ENCODE data around the gene ITGA1. TPM values are rescaled to one million over a fixed set of nuclear protein-coding genes. Genes with fewer than 3 reads are reported as not detected.

Gene ITGA1
- total and polyA plus RNA-seq, 2 of the 8 experiments (the other 6 are each of a cell fraction or from before 2014, with no cell fraction given) = 2.3 to 9.0 TPM

DNA sequence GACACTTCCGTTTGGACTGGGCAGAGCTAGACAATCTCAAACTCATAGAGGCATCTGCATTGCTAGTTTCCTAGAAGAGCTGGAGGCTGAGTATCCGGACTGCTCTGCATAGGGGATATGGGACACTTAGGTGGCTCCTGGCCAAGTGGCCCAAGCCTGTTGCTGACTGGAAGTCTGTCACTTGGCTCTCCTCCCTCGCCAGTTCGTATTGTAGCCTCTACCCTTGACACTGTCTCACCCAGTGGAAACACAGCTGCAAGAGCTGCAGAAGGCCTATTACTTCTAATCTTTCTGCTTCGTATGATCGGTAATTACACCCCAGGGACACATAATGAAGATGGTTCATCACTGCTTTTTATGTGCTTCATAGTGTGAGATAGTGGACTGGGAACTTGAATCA, 34.7 kb downstream of the ITGA1 start:
- H2BK5ac ChIP-seq (ENCODE audit: low read depth, low read length) = no peak overlapping the region
- H3K9ac ChIP-seq (replicated peaks in 1 of 4; ENCODE audit: extremely low read depth in 1 of 4, low read depth in 3 of 4, low read length in 3 of 4) = no peak overlapping the region
- H2BK20ac ChIP-seq (ENCODE audit: low read length) = no peak overlapping the region
- no peaks in the 10 kb centered on the region for H3K27me3 ChIP-seq (replicated peaks in 1 of 4; ENCODE audit: control insufficient read depth in 3 of 4, extremely low read depth in 1 of 4, insufficient read depth in 3 of 4, low read length in 3 of 4)
- H3K27ac ChIP-seq (ENCODE audit: low read depth, low read length) = no peak overlapping the region
- no peak overlapping the region for H2BK12ac ChIP-seq (ENCODE audit: low read depth, low read length)
- H3K79me1 ChIP-seq (ENCODE audit: low read depth, low read length) = no peaks in the 10 kb centered on the region
- H4K5ac ChIP-seq (ENCODE audit: insufficient read length, low read depth, low read length) = no peak overlapping the region
- H3K79me2 ChIP-seq (ENCODE audit: control insufficient read depth in 1 of 2, insufficient read depth in 2 of 2, low read length in 2 of 2) = no peaks in the 10 kb centered on the region
- FAIRE-seq (no peak), DNase-seq (ENCODE audit: low read depth in 1 of 2, low spot score in 2 of 2) (no peak)
- H2AFZ ChIP-seq (ENCODE audit: low read length) = no peak overlapping the region
- no peak overlapping the region for H3K56ac ChIP-seq (replicated peaks; ENCODE audit: insufficient read length, low read depth, low read length)
- H3K23ac ChIP-seq (ENCODE audit: insufficient read length) = no peak overlapping the region
- ChIA-PET CTCF (ENCODE audit: partially characterized antibody) (interaction anchor here (0.6 to 1.4 kb wide), 2 partner anchors 11 to 84 kb away, joined by 3 read pairs; no protein-coding TSS in a partner anchor), POLR2A (ENCODE audit: partially characterized antibody) (no interaction called here)
- no peaks in the 10 kb centered on the region; a peak in 1 of 7 replicates for H3K4me1 ChIP-seq (replicated peaks in 1 of 4; ENCODE audit: control insufficient read depth in 3 of 4, insufficient read depth in 4 of 4, low read length in 3 of 4)
- H2BK120ac ChIP-seq (replicated peaks; ENCODE audit: low read depth, low read length) = no peak overlapping the region
- H3K4ac ChIP-seq (replicated peaks; ENCODE audit: insufficient read length, low read depth, low read length) = no peak overlapping the region
- no peak overlapping the region for H4K8ac ChIP-seq (ENCODE audit: extremely low read depth, insufficient read depth, low read length)
- no peak overlapping the region for H3K4me2 ChIP-seq (ENCODE audit: insufficient read depth in 1 of 2, low read depth in 2 of 2, low read length in 2 of 2)
- no peaks in the 10 kb centered on the region for H3K23me2 ChIP-seq (ENCODE audit: low read depth, low read length)
- H3K9me3 ChIP-seq (ENCODE audit: insufficient read depth in 2 of 2, low read depth in 1 of 2, low read length in 1 of 2) = no peaks in the 10 kb centered on the region; a peak in 1 of 4 replicates
- no peak overlapping the region for H4K91ac ChIP-seq (replicated peaks; ENCODE audit: insufficient read length, low read length)
- no peak overlapping the region for H3K4me3 ChIP-seq (ENCODE audit: extremely low read depth in 1 of 4, insufficient read depth in 2 of 4, low read depth in 3 of 4, low read length in 4 of 4)
- TF ChIP-seq POU5F1 (IDR thresholded peaks at IDR 0.05; ENCODE audit: low read depth, low read length) (no peak), EGR1 (IDR thresholded peaks at IDR 0.05; ENCODE audit: borderline replicate concordance, low read depth, low read length) (no peak), CTBP2 (IDR thresholded peaks at IDR 0.05; ENCODE audit: borderline replicate concordance, insufficient read depth, insufficient read length, low read length) (no peak), NANOG (IDR thresholded peaks at IDR 0.05; ENCODE audit: insufficient read depth, low read depth, low read length, poor library complexity, severe bottlenecking) (no peak), HDAC6 (IDR thresholded peaks at IDR 0.05; ENCODE audit: low read depth, low read length) (no peak), RXRA (IDR thresholded peaks at IDR 0.05; ENCODE audit: insufficient read depth, low read depth, low read length) (no peak)
- TF ChIP-seq, protein P1, sequence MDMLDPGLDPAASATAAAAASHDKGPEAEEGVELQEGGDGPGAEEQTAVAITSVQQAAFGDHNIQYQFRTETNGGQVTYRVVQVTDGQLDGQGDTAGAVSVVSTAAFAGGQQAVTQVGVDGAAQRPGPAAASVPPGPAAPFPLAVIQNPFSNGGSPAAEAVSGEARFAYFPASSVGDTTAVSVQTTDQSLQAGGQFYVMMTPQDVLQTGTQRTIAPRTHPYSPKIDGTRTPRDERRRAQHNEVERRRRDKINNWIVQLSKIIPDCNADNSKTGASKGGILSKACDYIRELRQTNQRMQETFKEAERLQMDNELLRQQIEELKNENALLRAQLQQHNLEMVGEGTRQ (IDR thresholded peaks at IDR 0.05; ENCODE audit: low read length) = no peak
- H2BK15ac ChIP-seq (ENCODE audit: low read length) = no peak overlapping the region
- 88% methylated on average over 6 of the region's 6 CpGs; no CpG with 5 or more reads in 1 of the 2 experiments for WGBS, 2 experiments (ENCODE audit: extremely low coverage in 1 of 2, insufficient coverage in 1 of 2, insufficient read length in 1 of 2, insufficient replicate concordance in 2 of 2, low coverage in 1 of 2, low lambda C conversion rate in 2 of 2, missing lambda C conversion rate in 1 of 2)
- no peak overlapping the region for H3K18ac ChIP-seq (ENCODE audit: extremely low read depth, low read length)
- H3K14ac ChIP-seq (ENCODE audit: insufficient read length) = no peak overlapping the region
- H3K36me3 ChIP-seq (ENCODE audit: control insufficient read depth in 2 of 4, insufficient read depth in 4 of 4, low read length in 3 of 4) = no peaks in the 10 kb centered on the region
- no peak overlapping the region for H2AK5ac ChIP-seq (ENCODE audit: low read depth, low read length)
- H4K20me1 ChIP-seq (replicated peaks in 1 of 2; ENCODE audit: control insufficient read depth in 1 of 2, insufficient read depth in 2 of 2, low read length in 2 of 2) = no peaks in the 10 kb centered on the region
